AG09309 (cell line): Measurements from ENCODE around the gene ZNF716.
"Not testable (repeated sequence)": the region's sequence is repeated elsewhere in the genome, so short reads cannot be mapped to it uniquely, and the experiment has no call there.

Source experiments
- DNase-seq: peaks from one replicate; pipeline ENCODE4 v3.0.0-alpha.2; 2010; ENCODE audit warnings: low read depth
- H3K4me3 ChIP-seq: 2 replicates; pipeline ENCODE4 v1.5.1; 2011; ENCODE audit warnings: mild to moderate bottlenecking, low read depth, low read length, moderate library complexity; ENCODE audit not compliant: control insufficient read depth
- CTCF ChIP-seq: IDR thresholded peaks from 2 replicates; pipeline ENCODE4 v1.5.1; 2011; ENCODE audit warnings: mild to moderate bottlenecking, low read depth, low read length, inconsistent platforms; ENCODE audit not compliant: insufficient read depth, control insufficient read depth; ENCODE audit errors: missing control alignments

The ZNF716 gene

DNA sequence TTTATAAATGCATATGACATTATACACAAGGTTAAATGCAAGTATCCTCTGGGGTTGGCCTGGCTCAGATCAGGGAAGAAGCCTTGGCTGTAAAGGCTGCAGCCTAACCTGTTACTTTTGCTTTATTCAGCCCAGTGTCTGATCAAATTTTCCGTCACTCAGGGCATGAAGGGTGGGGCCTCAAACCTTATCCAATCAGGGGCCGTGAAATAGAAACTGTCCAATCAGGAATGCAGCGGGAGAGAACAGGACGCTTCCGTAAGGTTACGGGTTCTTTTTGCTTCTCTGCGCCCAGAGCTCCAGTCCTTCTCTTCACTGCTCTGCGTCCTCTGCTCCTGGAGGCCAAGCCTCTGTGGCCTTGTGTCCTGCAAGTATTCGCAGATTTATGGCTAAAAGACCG, at the start of gene ZNF716:
ZNF716 (plus strand) TSS at position 274 of the 400 bp plus-strand sequence; CDS start at position 386, 112 bp downstream.
- no peak within 1 kb of the TSS for H3K4me3 ChIP-seq
- TF ChIP-seq CTCF = no peak
- DNase-seq = no peak

GRCh38 chr7:57400531-57401155, 49.3 kb upstream of the ZNF716 start:
- no peak overlapping the region for H3K4me3 ChIP-seq
- no peak for TF ChIP-seq CTCF
- DNase-seq = no peak

GRCh38 chr7:57403051-57403450, 46.9 kb upstream of the ZNF716 start:
- not testable (repeated sequence) for DNase-seq, H3K4me3 ChIP-seq

- no peak for DNase-seq
- no peak for TF ChIP-seq CTCF
- H3K4me3 ChIP-seq = no peak overlapping the region
Measured at GRCh38 chr7:57403601-57404342, 46.2 kb upstream of the ZNF716 start.

DNA sequence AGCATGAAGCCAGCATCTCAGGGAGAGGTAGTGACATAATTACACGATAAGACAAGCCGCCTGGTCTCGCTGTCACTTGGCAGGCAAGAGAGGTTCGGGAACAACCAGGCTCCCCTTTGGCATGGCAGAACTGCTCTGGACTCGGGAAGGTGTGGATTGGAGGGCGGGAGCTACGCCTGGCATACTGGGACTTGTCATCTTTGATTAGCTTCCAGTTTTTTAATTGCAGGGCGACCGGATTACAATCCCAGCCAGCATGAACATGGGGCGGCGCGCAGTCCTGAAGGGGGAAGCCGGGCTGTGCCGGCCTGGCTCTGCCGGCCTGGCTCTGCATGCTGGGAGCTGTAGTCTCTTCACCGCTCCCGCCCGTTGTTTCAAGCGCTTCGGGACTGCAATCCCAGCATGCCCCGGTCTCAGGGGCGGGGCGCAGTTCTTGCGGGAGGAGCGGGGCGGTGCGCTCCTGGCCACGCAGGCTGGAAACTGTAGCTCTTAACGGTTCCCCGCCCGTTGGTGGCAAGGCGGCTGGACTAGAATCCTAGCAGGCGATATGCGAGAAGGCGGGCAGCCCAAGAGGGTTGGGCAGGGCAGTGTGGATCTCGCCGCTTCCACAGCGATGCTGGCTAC, 45.5 kb upstream of the ZNF716 start:
- no peak for TF ChIP-seq CTCF
- H3K4me3 ChIP-seq = no peak overlapping the region
- no peak for DNase-seq

DNA sequence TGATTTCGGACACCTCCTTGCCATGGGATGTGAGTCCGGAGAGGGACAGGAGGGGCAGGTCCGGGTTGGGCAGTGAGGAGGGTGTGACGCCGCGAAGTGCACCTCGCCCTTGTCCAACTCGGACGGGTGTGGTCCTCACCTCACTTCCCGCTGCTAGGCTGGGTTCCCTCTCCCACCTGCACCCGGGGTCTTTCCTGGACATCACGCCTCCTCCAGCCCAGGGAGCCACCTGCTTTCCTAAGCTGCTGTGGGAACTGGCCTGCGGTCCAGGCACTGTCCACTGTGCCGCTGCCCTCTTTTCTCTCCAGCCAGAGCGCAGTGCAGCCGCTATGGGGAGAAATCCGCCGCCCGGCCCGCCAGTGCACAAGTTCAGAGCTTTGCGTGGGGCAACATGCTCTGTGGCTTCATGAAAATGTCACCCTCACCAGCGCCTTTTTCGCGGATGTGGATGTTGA, 45.0 kb upstream of the ZNF716 start:
- H3K4me3 ChIP-seq = no peak overlapping the region
- TF ChIP-seq CTCF = no peak
- no peak for DNase-seq

DNA sequence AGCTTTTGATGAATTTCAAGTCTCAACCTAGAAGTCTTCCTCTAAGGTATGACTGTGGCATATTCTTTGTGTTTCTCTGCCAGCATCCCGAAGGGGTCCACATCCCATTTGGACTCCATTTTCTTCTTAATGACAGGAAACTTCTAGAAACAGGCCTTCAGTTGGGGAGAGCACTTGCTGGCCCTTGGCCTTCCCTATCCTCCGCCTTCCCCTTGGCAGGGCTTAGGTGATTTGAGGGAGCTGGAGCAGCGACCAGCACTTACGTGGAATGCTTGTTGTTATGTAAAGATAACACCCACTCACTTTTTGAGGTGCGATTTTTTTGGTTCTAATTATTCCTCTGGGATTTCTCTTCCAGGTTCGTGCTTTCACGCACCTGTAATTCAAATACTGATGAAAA, 42.9 kb upstream of the ZNF716 start:
- H3K4me3 ChIP-seq = no peak overlapping the region
- no peak for TF ChIP-seq CTCF
- no peak for DNase-seq
